ENCODE results near the gene ZNF385A.

The ZNF385A gene

GRCh38 chr12:54352891-54353874 is 31.4 kb downstream of the ZNF385A start:
- peak; percentile 61 for ATAC-seq
- peak; percentile 77; the same call in 1 of the 2 replicates for TF ChIP-seq TCF4 (CRISPR knock-in tag; IDR thresholded peaks at IDR 0.05; ENCODE audit: borderline replicate concordance)
- TF ChIP-seq PPARA (CRISPR knock-in tag; IDR thresholded peaks at IDR 0.05; ENCODE audit: borderline replicate concordance), result no peak
- TF ChIP-seq ZNF70 (CRISPR knock-in tag; IDR thresholded peaks at IDR 0.05), result no peak
- TF ChIP-seq CREB5 (CRISPR knock-in tag; IDR thresholded peaks at IDR 0.05; ENCODE audit: low read depth), result no peak
- TF ChIP-seq GLIS3 (CRISPR knock-in tag; IDR thresholded peaks at IDR 0.05), result peak; percentile 24; the same call in 1 of the 2 replicates

GRCh38 chr12:54352022-54352531 is 32.5 kb downstream of the ZNF385A start:
- ATAC-seq, result peak; percentile 61
- TF ChIP-seq ZNF70 (CRISPR knock-in tag; IDR thresholded peaks at IDR 0.05), result no peak

GRCh38 chr12:54351341-54351740 is 33.2 kb downstream of the ZNF385A start:
- TF ChIP-seq TOX (CRISPR knock-in tag; IDR thresholded peaks at IDR 0.05; ENCODE audit: borderline replicate concordance) (no peak), ARNTL (CRISPR knock-in tag; IDR thresholded peaks at IDR 0.05; ENCODE audit: borderline replicate concordance, low read depth) (no peak), OSR1 (CRISPR knock-in tag; IDR thresholded peaks at IDR 0.05) (no peak), ISL1 (CRISPR knock-in tag; IDR thresholded peaks at IDR 0.05) (no peak), ZNF70 (CRISPR knock-in tag; IDR thresholded peaks at IDR 0.05) (no peak), ZNF565 (CRISPR knock-in tag; conservative IDR thresholded peaks at IDR 0.05; ENCODE audit: low read depth) (no peak), RARB (CRISPR knock-in tag; IDR thresholded peaks at IDR 0.05) (no peak), ESRRG (CRISPR knock-in tag; IDR thresholded peaks at IDR 0.05) (no peak), PPARA (CRISPR knock-in tag; IDR thresholded peaks at IDR 0.05; ENCODE audit: borderline replicate concordance) (no peak), ZNF8 (CRISPR knock-in tag; IDR thresholded peaks at IDR 0.05) (no peak), PATZ1 (CRISPR knock-in tag; IDR thresholded peaks at IDR 0.05; ENCODE audit: borderline replicate concordance) (no peak), SNAI2 (CRISPR knock-in tag; IDR thresholded peaks at IDR 0.05) (no peak), CREB5 (CRISPR knock-in tag; IDR thresholded peaks at IDR 0.05; ENCODE audit: low read depth) (no peak), POU6F1 (CRISPR knock-in tag; IDR thresholded peaks at IDR 0.05; ENCODE audit: borderline replicate concordance, low read depth) (no peak), ZFP30 (CRISPR knock-in tag; IDR thresholded peaks at IDR 0.05) (no peak), CSRNP3 (CRISPR knock-in tag; IDR thresholded peaks at IDR 0.05) (no peak), CSDC2 (CRISPR knock-in tag; IDR thresholded peaks at IDR 0.05) (no peak), BACH2 (CRISPR knock-in tag; IDR thresholded peaks at IDR 0.05; ENCODE audit: borderline replicate concordance) (no peak), TSHZ2 (CRISPR knock-in tag; IDR thresholded peaks at IDR 0.05) (no peak), ZFP3 (CRISPR knock-in tag; IDR thresholded peaks at IDR 0.05) (no peak)
- ATAC-seq, result no peak

Measured in SK-N-SH treated with all-trans-retinoic acid at 6 μM for 48 hours (cell line).